ENCODE results near the gene FAM53B.
A peak's percentile ranks its signal among the peaks of the same experiment; 100 is the strongest.
"Not testable (repeated sequence)": the region's sequence is repeated elsewhere in the genome, so short reads cannot be mapped to it uniquely, and the experiment has no call there.

FAM53B gene

GRCh38 chr10:124748166-124748565 lies 4.0 kb upstream of the FAM53B start:
- H3K4me3 ChIP-seq (ENCODE audit: control insufficient read depth, low read depth, low read length), result no peak overlapping the region
- no peak for TF ChIP-seq CTCF (conservative IDR thresholded peaks at IDR 0.05; ENCODE audit: control insufficient read depth, insufficient read depth, low read depth, low read length)
- DNase-seq (ENCODE audit: low read depth), result no peak

DNA sequence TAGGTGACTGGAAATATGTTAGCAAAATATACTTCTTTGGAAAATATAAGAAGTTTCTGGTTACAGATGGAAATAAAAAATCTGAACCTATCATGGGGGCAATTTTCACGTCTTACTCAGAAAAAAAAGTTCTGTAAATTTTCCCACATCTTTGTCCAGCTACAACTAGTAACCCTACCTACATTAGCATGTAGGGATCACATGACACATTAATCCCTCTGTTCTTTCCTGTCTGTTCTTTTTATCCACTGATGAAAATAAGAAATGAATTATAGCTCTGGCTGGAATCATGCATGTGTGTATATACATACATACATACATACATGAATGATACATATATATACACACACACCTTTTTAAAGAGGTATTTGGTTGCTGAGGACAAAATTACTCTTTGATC lies 3.6 kb upstream of the FAM53B start:
- no peak overlapping the region for H3K4me3 ChIP-seq (ENCODE audit: control insufficient read depth, low read depth, low read length)
- no peak for TF ChIP-seq CTCF (conservative IDR thresholded peaks at IDR 0.05; ENCODE audit: control insufficient read depth, insufficient read depth, low read depth, low read length)
- DNase-seq (ENCODE audit: low read depth), result no peak

DNA sequence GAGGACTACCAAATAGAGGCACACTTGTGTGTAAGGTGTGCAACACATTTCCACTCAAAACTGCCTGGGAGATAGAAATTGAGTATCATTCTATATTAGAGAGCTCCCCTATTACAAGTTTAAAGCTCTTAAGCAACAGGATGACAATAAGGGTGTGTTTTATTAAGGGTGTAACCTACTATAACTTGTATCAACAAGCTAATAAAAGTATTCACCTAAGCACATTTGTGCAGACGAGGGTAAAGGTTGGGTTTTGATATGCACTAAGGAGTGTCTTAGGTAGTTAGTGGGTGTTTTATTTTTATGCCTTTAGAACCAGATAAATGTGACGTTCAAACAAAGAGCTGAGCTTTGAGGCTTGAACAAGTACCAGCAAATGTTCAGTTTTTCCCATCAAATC lies 2.8 kb upstream of the FAM53B start:
- H3K4me3 ChIP-seq (ENCODE audit: control insufficient read depth, low read depth, low read length), result no peak overlapping the region
- no peak for TF ChIP-seq CTCF (conservative IDR thresholded peaks at IDR 0.05; ENCODE audit: control insufficient read depth, insufficient read depth, low read depth, low read length)
- no peak for DNase-seq (ENCODE audit: low read depth)

DNA sequence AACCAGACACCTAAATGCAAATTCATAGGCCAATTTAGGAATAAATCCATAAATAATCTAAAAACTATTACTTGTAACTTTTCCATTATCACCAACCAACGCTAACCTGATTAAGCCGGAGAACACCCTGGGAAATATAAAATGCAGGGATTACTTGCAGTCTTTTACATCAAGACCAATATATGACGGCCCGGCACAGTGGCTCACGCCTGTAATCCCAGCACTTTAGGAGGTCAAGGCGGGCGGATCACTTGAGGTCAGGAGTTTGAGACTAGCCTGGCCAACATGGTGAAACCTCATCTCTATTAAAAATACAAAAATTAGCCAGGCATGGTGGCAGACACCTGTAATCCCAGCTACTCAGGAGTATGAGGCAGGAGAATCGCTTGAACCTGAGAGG lies 2.3 kb upstream of the FAM53B start:
- H3K4me3 ChIP-seq (ENCODE audit: control insufficient read depth, low read depth, low read length); DNase-seq (ENCODE audit: low read depth): not testable (repeated sequence)

DNA sequence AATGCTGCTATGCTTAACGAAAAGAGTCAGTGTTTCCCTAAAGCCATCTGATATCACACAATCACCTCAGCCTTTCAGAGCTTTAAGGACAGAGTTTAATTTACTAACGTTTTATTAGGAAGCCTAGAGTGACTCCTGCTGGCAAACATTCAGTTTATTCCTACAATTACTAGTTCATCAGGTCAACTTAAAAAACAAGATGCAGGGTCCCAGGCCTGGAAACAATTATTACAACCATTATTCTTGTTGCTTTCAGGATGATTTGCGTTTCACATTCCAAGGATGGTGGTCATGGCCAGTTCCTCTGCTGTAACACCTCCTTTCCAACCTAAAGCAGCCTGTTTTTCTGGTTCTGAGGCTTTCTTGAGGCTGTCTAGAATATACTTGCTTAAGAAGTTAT lies 1.5 kb upstream of the FAM53B start:
- peak; percentile 81 for DNase-seq (ENCODE audit: low read depth)
- TF ChIP-seq CTCF (conservative IDR thresholded peaks at IDR 0.05; ENCODE audit: control insufficient read depth, insufficient read depth, low read depth, low read length), result peak; percentile 27
- H3K4me3 ChIP-seq (ENCODE audit: control insufficient read depth, low read depth, low read length), result no peak overlapping the region

DNA sequence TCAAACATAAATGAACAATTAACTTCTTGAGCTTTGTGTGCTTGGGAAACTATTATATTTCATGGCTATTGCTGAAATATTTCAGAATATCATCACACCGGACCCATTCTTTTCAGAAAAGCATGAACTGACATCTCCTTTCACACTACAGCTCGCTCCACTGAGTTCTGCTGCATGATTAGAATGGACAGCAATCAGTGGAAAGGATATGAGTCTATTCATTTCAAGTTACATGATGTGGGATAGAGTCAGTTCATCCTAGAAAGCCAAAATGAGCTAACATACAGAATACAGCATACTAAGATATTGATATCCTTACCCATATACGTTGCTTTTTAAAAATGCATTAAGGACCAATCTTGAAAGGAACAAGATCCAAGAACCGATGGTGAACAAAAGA lies 1.1 kb upstream of the FAM53B start:
- H3K4me3 ChIP-seq (ENCODE audit: control insufficient read depth, low read depth, low read length), result no peak overlapping the region
- TF ChIP-seq CTCF (conservative IDR thresholded peaks at IDR 0.05; ENCODE audit: control insufficient read depth, insufficient read depth, low read depth, low read length), result no peak
- no peak for DNase-seq (ENCODE audit: low read depth)

GRCh38 chr10:124743191-124744101 lies 732 bp downstream of the FAM53B start:
- DNase-seq (ENCODE audit: low read depth), result no peak
- peak overlapping the region; percentile 69 for H3K4me3 ChIP-seq (ENCODE audit: control insufficient read depth, low read depth, low read length)
- TF ChIP-seq CTCF (conservative IDR thresholded peaks at IDR 0.05; ENCODE audit: control insufficient read depth, insufficient read depth, low read depth, low read length), result no peak
